ENCODE data around the gene DGKG.

- no peak for TF ChIP-seq TAF1 (IDR thresholded peaks at IDR 0.05; ENCODE audit: low read depth, low read length)
- no peak for TF ChIP-seq POLR2A (IDR thresholded peaks at IDR 0.05; ENCODE audit: low read depth, low read length)
- no peak for TF ChIP-seq POLR2AphosphoS5 (IDR thresholded peaks at IDR 0.05; ENCODE audit: low read depth, low read length)
- TF ChIP-seq SPI1 (IDR thresholded peaks at IDR 0.05; ENCODE audit: low read depth, low read length): no peak
- no peak for TF ChIP-seq POU2F2 (IDR thresholded peaks at IDR 0.05; ENCODE audit: low read depth, low read length)
These were observed 19.6 kb upstream of the DGKG start for GRCh38 chr3:186381424-186382216.
